Measurements from ENCODE around the gene TMEM51. TPM values are rescaled to one million over a fixed set of nuclear protein-coding genes. Genes with fewer than 3 reads are reported as not detected.

Gene TMEM51, protein sequence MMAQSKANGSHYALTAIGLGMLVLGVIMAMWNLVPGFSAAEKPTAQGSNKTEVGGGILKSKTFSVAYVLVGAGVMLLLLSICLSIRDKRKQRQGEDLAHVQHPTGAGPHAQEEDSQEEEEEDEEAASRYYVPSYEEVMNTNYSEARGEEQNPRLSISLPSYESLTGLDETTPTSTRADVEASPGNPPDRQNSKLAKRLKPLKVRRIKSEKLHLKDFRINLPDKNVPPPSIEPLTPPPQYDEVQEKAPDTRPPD
- 10 to 100 TPM in 1 of 3 donors, 1 to 10 TPM in 2; 2.8 to 17.9 (median 3.6) TPM for polyA plus RNA-seq

DNA sequence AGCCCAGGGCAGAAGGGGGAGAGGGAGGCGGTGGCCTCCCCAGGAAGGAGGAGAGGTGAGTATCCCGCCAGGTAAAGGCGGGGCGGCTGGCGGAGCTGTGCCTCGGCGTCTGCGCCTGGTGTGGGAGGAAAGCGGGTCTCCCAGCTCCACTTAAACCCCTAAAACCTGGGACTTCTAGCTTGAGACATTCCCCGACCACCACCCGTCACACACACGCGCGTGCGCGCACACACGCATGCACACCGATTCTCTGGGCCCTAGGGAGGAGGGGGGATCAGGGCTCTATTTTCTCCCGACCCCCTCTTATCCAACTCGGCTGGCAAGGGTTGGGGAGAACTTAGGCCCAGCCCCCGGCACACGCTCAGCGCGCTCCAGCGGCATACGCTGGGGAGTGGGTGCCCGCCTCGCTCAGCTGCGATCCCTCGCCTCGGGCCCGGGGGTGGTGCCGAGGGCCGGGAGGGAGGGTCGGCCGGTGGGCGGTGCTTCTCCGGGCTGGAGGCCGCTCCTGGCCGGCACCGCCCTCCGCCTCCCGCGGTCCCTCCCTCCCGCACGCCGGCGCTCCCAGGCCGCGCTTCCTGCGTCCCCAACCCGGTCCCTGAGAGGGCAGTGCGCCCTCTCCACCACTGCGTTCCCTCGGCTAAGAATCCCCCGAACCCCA is at the start of gene TMEM51:
Gene TMEM51, plus strand, starts transcription at position 564 of the 658 bp plus-strand sequence. CDS start 61,341 bp downstream, outside the sequence.
- H3K27ac ChIP-seq (ENCODE audit: low read depth, low read length) = no peak within 1 kb of the TSS
- WGBS, 3 donors = 0 to 1% (median 0%) methylated on average over 44 to 56 of the region's 56 CpGs

DNA sequence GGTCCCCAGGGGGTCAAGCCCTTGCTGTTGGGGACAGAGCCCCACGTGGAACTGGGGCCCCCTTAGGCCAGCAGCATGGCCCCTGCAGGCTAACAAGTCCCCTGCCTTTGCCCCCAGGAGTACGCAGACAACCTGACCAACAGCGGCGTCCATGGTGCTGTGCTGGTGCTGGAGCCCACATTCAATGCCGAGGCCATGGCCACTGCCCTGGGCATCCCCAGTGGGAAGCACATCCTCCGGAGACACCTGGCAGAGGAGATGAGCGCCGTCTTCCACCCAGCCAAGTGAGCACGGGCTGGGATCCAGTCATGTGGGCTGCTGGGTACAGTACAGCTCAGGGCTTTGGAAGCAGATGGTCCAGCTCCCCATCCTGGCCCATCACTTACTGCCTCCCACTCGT is 49.6 kb upstream of the TMEM51 start:
- WGBS, 3 donors = 83 to 88% (median 88%) methylated on average over 10 of the region's 10 CpGs
- H3K27ac ChIP-seq (ENCODE audit: low read depth, low read length) = no peak overlapping the region

DNA sequence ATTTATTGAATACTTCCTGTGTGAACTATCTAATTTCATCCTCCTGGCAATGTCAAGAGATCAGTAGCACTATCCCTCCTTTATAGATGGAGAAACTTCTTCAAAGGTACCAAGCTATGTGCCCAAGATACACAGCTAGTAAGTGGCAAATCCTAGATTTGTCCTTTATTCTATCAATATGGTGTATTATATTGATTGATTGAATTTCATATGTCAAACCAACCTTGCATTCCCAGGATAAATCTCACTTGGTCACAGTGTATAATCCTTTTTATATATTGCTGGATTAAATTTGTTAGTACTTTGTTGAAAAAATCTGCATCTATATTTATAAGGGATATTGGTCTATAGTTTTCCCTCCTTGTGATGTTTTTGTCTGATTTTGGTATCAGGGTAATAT is 48.8 kb upstream of the TMEM51 start:
- H3K27ac ChIP-seq (ENCODE audit: low read depth, low read length) = no peak overlapping the region

DNA sequence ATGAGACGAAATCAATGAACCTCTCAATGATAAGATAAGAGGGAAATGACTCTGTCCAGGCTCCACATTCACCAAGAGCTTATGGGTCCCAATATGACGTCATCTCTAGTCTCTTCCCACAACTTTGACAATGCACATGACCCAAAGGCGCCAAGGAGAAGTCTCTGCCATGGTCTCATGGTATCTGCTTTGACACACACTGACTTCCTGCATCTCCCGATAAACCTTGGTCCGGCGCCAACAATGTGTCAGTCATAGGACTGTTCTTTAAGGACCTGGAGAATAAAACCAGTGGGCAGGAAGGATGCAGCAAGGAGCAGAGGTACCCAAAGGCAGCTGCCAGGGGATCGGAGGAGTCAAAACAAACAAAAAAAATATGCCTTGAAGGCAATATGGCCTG is 46.9 kb upstream of the TMEM51 start:
- no peak overlapping the region for H3K27ac ChIP-seq (ENCODE audit: low read depth, low read length)
- WGBS, 3 donors = 32 to 47% (median 37%) methylated on average over 7 of the region's 7 CpGs

DNA sequence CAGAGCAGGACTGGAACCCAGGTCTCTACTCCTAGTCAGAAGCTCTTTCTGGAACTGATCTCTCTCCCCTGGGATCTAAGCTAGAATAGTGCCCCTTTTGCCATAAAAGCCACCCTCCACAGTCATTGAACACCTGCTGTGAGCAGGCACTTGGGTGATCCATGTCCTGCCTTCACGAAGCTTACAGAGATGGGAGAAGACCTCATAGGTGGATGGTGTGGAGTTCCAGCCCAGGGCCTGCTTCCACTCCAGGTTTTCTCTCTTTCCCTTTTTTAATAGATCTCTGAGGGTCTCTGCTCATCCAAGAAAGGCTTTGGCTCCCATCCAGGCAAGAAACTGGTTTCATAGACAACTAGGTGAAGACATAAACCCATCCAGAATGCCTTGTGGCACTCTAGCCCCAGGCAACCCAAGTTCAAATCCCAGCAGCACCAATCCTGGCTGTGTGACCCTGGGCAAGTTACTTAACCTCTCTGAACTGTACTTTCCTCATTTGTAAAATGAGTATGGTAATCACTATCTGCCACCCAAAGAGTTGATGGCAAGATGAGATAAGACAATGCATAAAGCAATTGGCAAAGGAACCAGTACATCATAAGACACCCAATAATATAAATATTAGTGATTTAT is 46.4 kb upstream of the TMEM51 start:
- H3K27ac ChIP-seq (ENCODE audit: low read depth, low read length) = no peak overlapping the region
- 90 to 95% (median 90%) methylated on average over 1 of the region's 1 CpG for WGBS, 3 donors

DNA sequence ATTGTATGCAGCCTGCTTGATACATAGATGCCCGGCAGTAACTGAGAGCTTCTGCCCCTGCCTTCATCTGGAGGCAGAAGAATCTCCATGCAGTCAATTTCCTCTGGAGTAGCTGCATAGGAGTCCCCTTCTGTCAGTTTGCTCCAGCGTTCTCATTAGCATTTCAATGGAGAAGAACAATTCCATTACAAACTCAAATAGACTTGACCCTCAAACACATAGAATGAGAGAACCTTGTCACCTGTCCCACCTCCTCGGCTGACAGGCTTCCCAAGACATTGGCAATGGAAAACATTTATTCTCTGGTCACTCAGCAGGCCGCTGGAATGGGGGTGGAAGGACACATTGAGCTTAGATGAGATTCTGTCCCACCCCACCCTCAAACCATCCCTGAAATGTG is 45.6 kb upstream of the TMEM51 start:
- H3K27ac ChIP-seq (ENCODE audit: low read depth, low read length) = no peak overlapping the region
- 56 to 80% (median 73%) methylated on average over 4 of the region's 4 CpGs for WGBS, 3 donors

DNA sequence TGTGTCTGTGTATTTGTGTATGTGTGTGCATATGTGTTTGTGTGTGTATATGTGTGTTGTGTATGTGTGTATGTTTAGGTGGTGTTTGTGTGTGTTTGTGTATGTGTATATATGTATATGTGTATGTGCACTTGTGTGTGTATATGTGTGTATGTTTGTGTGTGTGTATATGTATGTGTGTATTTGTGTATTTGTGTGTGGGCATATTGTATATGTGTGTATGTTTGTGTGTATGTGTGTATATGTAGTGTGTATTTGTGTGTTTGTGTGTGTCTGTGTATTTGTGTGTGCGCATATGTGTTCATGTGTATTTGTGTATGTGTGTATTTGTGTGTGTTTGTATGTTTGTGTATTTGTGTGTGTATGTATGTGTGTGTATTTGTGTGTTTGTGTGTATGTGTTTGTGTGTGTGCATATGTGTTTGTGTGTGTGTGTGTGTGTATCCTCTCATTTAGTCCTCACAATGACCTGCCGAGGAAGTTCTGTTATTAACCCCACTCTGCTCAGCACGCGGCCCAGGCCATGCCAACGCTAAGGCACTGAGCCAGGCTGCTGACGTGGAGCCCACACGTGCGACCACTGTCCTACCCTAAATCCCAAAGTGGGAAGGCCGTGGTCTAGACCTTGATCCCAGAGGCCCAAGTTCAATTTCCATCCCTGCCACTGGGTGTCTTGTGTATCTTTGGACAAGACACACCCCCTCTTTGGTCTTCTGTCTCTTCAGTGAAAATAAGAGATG is 43.2 kb upstream of the TMEM51 start:
- WGBS, 3 donors = 83 to 95% (median 91%) methylated on average over 9 of the region's 9 CpGs

DNA sequence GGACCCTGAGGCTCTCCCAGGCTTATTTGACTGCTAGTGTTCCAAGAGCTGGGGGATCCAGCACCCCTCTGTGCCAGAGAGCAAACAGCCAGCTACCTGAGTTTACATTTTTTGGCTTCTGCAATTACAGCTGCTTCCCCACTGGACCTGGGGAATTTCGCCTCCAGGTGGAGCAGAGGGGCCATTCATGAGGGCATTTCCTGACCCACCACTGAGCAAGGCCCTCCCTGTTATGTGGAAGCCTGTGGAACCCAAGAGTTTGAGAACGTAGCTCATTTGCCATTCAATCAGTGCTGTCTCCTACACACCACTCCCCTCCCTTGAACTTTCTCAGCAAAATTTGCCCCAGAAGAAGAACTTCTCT is 42.7 kb upstream of the TMEM51 start:
- H3K27ac ChIP-seq (ENCODE audit: low read depth, low read length) = no peak overlapping the region
- 87 to 94% (median 88%) methylated on average over 2 of the region's 2 CpGs for WGBS, 3 donors

More for the DNA sequence above, 43.2 kb upstream of the TMEM51 start:
- H3K27ac ChIP-seq (ENCODE audit: low read depth, low read length) = no peak overlapping the region

DNA sequence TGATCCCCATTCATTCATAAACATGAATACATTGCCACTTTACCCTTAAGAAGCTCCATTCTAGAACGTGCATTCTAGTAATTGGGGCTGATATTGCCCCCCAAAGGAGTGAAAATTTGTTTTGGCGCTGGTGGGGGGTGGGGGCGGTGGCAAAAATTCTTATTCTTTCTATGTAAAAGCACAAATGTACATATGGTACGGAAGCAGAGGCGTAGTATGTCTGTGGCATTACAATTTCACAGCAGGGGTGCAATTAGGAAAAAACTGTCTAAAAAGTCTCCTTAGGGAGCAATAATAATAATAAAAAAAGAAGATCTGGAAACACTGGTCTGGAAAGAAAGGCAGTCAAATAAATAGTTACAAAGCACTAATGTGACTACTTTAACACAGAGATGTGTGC is 40.4 kb upstream of the TMEM51 start:
- 89 to 95% (median 93%) methylated on average over 5 of the region's 5 CpGs for WGBS, 3 donors
- no peak overlapping the region for H3K27ac ChIP-seq (ENCODE audit: low read depth, low read length)

DNA sequence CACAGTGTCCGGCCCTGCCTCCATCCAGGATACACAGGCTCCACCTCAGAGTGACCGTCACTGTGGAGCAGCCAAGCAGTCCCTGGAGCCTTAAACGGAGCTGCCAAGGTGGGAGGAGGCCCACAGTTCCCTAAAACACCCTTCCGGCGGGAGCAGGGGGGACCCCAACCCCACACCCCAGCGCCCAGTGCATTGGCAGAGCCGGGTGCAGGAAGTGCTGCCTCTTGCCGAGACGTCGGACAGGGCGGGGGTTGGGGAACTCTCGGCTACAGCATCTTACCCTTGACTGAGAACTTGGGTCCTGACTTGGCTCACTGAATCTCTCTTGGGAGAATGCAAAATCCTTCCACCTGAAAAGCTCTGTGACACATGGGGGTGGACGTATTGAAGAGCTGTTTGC is 38.7 kb upstream of the TMEM51 start:
- H3K27ac ChIP-seq (ENCODE audit: low read depth, low read length) = no peak overlapping the region
- WGBS, 3 donors = 94 to 98% (median 95%) methylated on average over 13 of the region's 13 CpGs

DNA sequence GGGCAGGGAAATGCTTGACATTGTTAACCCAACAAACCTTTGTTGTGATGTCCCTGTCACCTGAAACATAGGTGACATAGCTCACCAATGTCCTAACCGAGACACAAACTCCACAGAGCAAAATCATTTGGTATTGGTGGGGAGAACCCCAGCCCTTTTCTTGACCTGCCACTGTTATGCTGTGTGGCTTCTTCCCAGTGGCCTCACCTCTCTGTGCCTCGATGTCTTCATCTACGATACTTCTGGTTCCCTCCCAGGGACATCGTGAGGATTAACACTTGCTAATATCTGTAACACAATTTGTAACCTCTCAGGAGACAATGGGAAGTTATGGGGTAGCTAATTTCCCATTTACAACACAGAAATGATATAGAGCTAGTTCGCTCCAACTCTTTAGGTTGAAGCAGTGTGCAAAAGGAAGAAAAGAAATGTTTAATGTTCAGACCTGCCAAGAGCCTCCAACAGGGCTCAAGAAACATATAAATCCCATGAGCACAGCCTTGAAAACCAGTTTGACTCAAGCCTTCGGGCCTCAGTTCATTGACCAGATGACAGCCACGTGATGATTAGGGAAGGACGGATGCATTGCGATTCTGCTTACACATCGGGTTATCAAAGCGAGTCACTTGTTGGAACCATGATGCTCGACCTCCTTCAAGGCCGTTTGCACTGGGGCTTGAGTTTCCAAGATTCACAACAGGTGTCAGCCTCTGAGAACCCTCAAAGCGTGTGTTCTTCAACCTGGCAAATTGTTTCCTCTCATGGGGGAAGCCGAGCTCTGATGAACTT is 37.8 kb upstream of the TMEM51 start:
- no peak overlapping the region for H3K27ac ChIP-seq (ENCODE audit: low read depth, low read length)
- 81 to 95% (median 93%) methylated on average over 15 of the region's 15 CpGs for WGBS, 3 donors

DNA sequence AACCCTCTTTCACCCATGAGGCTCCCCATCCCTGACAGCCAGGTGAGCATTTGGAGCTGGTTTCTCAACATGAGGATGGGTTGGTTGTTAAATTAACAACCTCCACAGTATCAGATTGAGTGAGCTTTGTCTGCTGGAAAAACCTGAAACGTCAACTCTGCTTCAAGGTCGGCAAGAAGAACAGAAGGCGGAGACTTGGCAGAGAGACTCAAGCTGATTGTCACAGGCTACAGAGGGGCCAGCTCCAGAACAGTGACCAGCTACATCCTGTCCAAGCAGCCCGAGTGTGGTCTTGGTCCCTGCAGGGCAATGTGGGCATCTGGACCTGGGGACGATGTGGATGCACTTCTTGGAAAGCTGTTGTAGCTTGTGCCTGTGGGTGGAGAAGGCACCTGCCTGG is 36.6 kb upstream of the TMEM51 start:
- H3K27ac ChIP-seq (ENCODE audit: low read depth, low read length) = no peak overlapping the region
- WGBS, 3 donors = 16 to 67% (median 64%) methylated on average over 5 of the region's 5 CpGs

DNA sequence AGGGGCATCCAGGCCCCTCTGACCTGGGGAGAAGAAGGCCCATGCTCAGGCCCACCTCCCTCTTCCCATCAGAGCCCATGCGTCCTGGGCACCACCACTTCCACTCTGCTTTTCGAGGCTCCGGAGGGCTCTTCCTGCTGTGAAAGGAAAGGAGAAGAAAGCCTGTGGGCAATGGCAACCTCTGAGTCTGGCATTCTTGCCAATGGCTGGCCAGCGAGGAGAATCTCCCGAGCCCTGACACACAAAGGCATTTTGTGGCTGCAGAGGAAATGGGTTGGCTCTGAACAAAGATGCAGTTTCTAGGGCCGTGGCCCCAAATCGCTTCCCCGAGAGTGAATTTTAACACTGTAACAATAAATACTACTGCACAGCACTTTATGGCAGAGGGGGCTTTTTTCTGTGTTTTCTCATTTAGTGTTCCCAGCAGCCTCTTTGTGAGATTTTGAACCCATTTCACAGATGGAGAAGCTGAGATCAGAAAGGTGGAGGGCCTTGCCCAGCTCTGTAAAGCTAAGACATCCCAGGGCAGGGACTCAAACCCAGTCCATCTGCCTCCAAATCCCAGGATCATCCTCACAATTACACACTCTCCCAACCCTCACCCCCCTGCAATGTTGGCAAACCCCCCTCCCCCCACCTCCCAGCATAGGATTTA is 35.7 kb upstream of the TMEM51 start:
- no peak overlapping the region for H3K27ac ChIP-seq (ENCODE audit: low read depth, low read length)
- WGBS, 3 donors = 62 to 84% (median 63%) methylated on average over 8 of the region's 8 CpGs

DNA sequence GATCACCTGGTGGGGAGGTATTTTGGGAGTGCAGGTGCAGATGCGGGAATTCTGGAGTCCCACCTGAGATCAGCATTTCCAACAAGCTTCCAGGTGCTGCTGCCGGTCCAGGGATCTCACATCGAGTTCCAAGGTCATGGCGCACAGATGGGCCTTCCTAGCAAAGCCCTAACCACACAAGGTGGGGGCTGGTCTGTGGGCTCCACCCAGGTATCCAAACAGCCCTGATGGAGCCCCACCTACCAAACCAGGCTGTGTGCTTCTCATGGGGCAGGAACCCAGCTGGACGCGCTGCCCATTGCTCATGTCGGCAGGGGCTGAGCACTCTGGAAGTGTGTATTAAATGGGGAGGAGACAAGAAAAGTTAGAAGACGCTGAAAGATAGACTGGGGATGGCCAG is 35.0 kb upstream of the TMEM51 start:
- WGBS, 3 donors = 57 to 93% (median 92%) methylated on average over 8 of the region's 8 CpGs
- no peak overlapping the region for H3K27ac ChIP-seq (ENCODE audit: low read depth, low read length)

DNA sequence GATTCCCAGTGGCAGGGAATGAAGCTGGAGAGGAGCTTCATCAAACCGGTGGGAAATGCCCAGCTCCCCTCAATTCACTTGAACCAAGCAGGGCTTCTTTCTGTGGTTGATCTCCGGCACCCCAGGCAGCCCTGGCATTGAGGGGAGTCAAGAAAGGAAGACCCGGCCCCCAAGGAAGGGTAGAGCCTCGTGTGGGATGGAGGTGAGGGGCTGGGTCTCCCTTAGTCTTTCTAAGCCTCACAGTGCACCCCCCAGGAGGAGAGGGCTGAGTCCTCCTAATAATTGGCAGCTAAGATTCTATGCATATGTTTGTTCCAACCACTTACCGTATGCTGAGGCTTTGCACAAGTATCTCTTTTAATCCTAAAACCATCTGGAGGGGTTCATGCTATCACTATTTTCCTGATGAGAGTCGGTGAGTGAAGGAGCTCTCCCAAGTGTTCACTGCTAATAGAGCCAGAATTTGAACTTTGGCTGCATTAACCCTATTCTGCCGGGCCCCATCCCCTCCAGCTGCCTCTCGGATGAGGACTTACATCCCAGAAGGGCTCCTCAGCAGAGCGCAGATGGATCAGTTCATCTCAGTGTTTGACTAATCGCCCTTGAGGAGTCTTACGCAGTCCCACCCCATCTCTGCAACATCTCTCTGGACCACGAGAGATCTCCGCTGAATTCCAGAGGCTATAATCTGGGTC is 33.1 kb upstream of the TMEM51 start:
- 82 to 88% (median 86%) methylated on average over 13 of the region's 13 CpGs for WGBS, 3 donors

DNA sequence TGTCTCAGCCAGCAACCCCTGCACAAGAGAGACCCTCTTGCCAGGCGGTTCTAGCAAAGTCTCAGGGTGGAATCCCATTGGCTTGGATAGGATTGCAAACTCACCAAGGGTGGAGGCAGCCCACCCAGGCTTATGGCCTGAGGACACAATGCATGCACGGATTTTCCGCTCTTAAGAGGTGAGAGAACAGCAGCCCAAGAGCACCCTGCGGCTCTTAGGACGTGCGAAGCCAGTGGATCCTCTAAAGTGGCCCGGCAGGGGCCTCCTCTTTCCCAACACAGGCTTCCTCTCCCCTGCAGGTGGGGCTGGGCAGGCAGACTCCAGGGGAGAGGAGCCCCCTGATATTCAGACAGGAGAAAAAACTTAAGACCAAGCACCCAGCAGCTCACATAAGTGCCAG is 31.2 kb upstream of the TMEM51 start:
- 87 to 94% (median 89%) methylated on average over 7 of the region's 7 CpGs for WGBS, 3 donors
- no peak overlapping the region for H3K27ac ChIP-seq (ENCODE audit: low read depth, low read length)

More for the DNA sequence above, 33.1 kb upstream of the TMEM51 start:
- H3K27ac ChIP-seq (ENCODE audit: low read depth, low read length) = no peak overlapping the region

DNA sequence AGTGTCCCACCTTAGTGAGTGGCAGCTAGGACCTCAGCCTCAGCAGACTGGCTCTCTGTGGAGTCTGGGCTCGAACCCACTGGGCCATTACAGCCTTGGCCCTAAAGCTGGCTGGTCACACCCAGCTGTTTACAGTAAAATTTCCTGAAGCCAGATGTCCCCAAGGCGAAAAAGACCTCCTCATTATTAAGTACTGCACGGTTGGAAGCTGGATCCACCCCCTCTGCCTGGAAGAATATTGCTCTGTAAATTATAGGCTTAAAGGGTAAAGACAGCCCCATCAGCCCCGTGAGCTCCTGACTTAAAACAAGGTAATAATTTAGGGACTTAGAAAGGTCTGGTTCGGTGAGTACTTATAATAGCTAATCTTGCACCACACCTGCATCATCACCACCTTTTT is 30.3 kb upstream of the TMEM51 start:
- WGBS, 3 donors = 66 to 75% (median 72%) methylated on average over 5 of the region's 5 CpGs
- no peak overlapping the region for H3K27ac ChIP-seq (ENCODE audit: low read depth, low read length)

Data from adipose tissue (tissue), 3 donors.